Kidney glomerular epithelial cell (primary cell): ENCODE results near the gene LCE6A.

Experiments used
- DNase-seq: peaks from one replicate; lab custom pipeline; 2025; lab: John Stamatoyannopoulos, UW

Gene LCE6A

GRCh38 chr1:152876827-152877226, 34.2 kb downstream of the LCE6A start:
- no peak for DNase-seq

DNA sequence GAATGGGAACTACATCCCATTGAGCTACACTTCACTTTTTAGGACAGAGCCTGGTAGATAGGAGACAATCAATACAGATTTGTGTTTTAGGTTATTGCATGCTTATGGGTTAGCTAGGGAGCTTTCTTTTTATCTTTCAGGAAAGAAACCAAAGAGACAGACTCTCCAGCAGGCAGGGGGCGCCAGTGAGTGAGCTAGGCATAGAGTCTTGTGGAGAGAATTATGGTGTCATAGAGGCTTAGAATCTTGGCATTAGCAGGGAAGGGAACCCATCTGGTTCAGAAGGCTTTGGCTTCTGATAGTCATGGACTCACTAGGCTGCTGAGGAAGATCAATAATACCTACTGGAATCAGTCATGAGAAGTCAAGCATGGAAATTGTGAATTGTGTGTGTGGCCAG, 35.4 kb downstream of the LCE6A start, which contains the start of gene SMCP:
Gene SMCP, plus strand, starts transcription at position 281 of the 400 bp plus-strand sequence. CDS start 6,101 bp downstream, outside the sequence.
- DNase-seq = no peak

GRCh38 chr1:152879559-152880198, 37.0 kb downstream of the LCE6A start:
- DNase-seq = no peak

DNA sequence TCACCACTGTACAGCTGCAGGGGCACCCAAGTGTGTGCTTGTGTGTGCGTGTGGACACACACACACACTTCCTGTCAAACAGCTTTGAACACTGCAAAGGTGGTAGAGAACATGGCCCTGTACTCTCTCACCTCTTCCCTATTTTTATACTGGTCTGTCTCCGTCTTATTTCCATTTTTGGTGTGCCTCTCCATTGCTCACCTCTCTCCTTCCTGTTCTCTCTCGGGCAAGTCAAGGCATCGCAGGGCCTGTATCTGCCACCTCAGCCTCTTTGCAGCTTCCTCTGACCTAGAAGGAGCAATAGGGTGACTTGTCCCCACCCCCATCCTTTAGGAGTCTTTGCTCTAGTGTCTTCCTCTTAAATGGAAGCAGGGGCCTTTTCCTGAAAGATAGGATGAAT, 37.7 kb downstream of the LCE6A start:
- no peak for DNase-seq

DNA sequence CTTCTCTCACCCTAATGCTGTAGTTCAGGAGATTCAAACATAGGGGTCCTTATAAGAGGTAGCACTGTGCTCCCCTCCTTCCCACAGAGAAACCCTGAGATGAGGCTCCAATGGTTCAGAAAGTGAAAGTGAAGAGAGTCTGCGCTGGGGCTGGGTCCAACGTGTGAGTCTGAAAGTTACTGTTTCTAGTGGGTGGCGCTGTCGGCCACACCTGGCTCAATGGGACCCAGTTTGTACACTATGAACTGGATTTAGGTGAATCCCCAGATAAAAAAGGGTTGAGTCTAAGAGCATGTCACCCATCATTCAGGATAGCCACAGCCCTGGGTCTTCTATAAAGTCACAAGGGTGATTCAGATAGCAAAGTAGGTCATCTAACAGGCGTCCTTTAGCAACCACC, 38.3 kb downstream of the LCE6A start:
- no peak for DNase-seq

- no peak for DNase-seq
Measured at GRCh38 chr1:152884085-152884484, 41.4 kb downstream of the LCE6A start.

DNA sequence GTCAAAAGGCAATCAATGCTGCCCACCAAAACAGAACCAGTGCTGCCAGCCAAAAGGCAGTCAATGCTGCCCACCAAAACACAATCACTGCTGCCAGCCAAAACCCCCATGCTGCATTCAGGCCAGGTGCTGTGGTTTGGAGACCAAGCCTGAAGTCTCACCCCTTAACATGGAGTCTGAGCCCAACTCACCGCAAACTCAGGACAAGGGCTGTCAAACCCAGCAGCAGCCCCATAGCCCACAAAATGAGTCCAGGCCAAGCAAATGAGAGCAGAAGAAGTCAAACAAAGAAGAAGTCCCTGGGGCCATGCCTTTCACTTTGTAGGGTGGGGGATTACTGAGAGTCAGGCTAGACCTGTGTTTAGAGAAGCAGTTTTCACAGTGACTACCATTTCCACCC, 41.9 kb downstream of the LCE6A start:
- no peak for DNase-seq

GRCh38 chr1:152884966-152885624, 42.4 kb downstream of the LCE6A start:
- DNase-seq = no peak

DNA sequence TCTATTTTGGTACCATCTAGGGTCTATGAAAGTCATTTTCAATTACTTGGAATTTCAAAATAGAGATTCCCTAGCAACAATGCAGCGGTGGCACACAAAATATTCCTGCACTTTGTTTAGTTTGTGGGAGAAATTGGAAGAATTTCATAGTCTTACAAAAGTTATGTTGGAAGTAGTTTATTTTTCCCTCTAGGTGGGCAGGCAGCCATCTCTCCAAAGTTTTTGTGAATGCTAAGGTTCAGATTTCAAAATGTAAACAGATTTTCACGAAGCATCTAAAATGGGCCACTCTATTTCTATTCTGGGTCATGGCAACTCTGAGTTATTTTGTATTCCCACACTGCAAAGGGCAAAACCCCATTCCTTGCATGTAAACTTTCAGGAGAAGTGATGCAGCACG, 43.4 kb downstream of the LCE6A start:
- no peak for DNase-seq

DNA sequence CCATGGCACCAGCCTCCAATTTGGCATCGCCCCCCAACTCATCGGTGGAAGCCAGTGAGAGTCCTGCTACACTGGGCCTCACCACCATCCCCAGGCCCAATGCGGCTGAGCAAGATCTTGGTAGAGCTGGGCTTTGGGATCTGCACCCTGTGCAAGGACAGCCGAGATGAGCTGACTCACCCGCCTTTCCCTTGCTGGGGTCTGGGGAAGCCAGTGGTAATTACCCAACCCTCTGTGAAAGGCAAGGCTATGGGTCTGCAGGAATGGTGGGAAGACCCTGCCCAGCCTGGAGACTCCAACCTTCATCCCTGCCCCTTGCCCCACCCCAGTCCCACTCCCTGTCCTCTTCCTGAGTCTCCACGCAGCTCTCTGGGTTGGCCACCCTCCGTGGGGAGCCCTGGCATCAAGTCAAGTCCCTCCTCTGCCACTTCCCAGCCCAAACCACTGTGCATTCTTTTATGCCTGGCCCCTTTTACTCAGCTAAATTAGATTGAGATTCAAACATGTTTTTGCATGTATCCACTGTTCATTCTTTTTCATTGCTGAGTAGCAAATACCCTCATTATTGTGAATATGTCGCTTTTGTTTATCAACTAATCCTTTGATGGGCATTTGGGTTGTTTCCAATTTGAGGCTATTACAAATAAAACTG, 44.2 kb downstream of the LCE6A start:
- no peak for DNase-seq

- no peak for DNase-seq
Measured at GRCh38 chr1:152888126-152888525, 45.5 kb downstream of the LCE6A start.
